SK-N-SH treated with all-trans-retinoic acid at 6 μM for 48 hours (cell line): ENCODE data around the gene ARL11.

Experiments used
- ATAC-seq: fragments of 200-7000 bp; cut with Tn5 transposase; 3 replicates; pipeline ENCODE4 v1.9.1; 2020; ENCODE audit warnings: mild to moderate bottlenecking, moderate library complexity
- ARNTL ChIP-seq: fragments of 450-650 bp; formaldehyde crosslinking; IDR thresholded peaks from 2 replicates; pipeline ENCODE4 v1.5.0; 2020; ENCODE audit warnings: low read depth, mild to moderate bottlenecking, moderate library complexity, borderline replicate concordance
- BACH2 ChIP-seq: fragments of 250-450 bp; sonication (Bioruptor Pico); IDR thresholded peaks from 2 replicates; pipeline ENCODE4 v1.9.0; 2021; ENCODE audit warnings: mild to moderate bottlenecking, borderline replicate concordance
- CSDC2 ChIP-seq: fragments of 250-450 bp; sonication (Bioruptor Pico); IDR thresholded peaks from 2 replicates; pipeline ENCODE4 v1.5.0; 2020; ENCODE audit warnings: mild to moderate bottlenecking, moderate library complexity
- ESRRG ChIP-seq: fragments of 250-450 bp; sonication (Bioruptor Pico); IDR thresholded peaks from 2 replicates; pipeline ENCODE4 v1.6.1; 2021; ENCODE audit warnings: mild to moderate bottlenecking
- GLIS3 ChIP-seq: fragments of 250-450 bp; sonication (Bioruptor Pico); IDR thresholded peaks from 2 replicates; pipeline ENCODE4 v1.5.0; 2020; ENCODE audit warnings: mild to moderate bottlenecking, moderate library complexity
- ISL1 ChIP-seq: fragments of 250-450 bp; sonication (Bioruptor Pico); IDR thresholded peaks from 2 replicates; pipeline ENCODE4 v2.1.2; 2022; ENCODE audit warnings: mild to moderate bottlenecking, moderate library complexity
- OSR1 ChIP-seq: fragments of 250-450 bp; sonication (Bioruptor Pico); IDR thresholded peaks from 2 replicates; pipeline ENCODE4 v1.8.0; 2022; ENCODE audit warnings: moderate library complexity, mild to moderate bottlenecking, inconsistent platforms
- SNAI2 ChIP-seq: fragments of 250-450 bp; sonication (Bioruptor Pico); IDR thresholded peaks from 2 replicates; pipeline ENCODE4 v1.5.0; 2020; ENCODE audit warnings: mild to moderate bottlenecking, moderate library complexity
- TCF4 ChIP-seq: fragments of 250-450 bp; sonication (Bioruptor Pico); IDR thresholded peaks from 2 replicates; pipeline ENCODE4 v1.8.0; 2021; ENCODE audit warnings: mild to moderate bottlenecking, moderate library complexity, borderline replicate concordance
- TOX ChIP-seq: fragments of 250-450 bp; sonication (Bioruptor Pico); IDR thresholded peaks from 2 replicates; pipeline ENCODE4 v1.8.0; 2021; ENCODE audit warnings: mild to moderate bottlenecking, moderate library complexity, borderline replicate concordance
- ZC3H10 ChIP-seq: fragments of 250-450 bp; sonication (Bioruptor Pico); IDR thresholded peaks from 2 replicates; pipeline ENCODE4 v1.5.1; 2021; ENCODE audit warnings: mild to moderate bottlenecking, moderate library complexity
- ZFP3 ChIP-seq: fragments of 250-450 bp; sonication (Bioruptor Pico); IDR thresholded peaks from 2 replicates; pipeline ENCODE4 v1.5.0; 2020; ENCODE audit warnings: mild to moderate bottlenecking, moderate library complexity
- ZFP30 ChIP-seq: fragments of 450-650 bp; formaldehyde crosslinking; IDR thresholded peaks from 2 replicates; pipeline ENCODE4 v1.5.0; 2022; ENCODE audit warnings: mild to moderate bottlenecking, moderate library complexity
- ZNF565 ChIP-seq: fragments of 450-650 bp; formaldehyde crosslinking; conservative IDR thresholded peaks from 2 replicates; pipeline ENCODE4 v1.5.0; 2020; ENCODE audit warnings: low read depth, mild to moderate bottlenecking, moderate library complexity
- ZNF70 ChIP-seq: fragments of 450-650 bp; formaldehyde crosslinking; IDR thresholded peaks from 2 replicates; pipeline ENCODE4 v1.5.0; 2020; ENCODE audit warnings: mild to moderate bottlenecking, moderate library complexity
- ZNF8 ChIP-seq: fragments of 450-650 bp; formaldehyde crosslinking; IDR thresholded peaks from 2 replicates; pipeline ENCODE4 v1.5.0; 2020; ENCODE audit warnings: mild to moderate bottlenecking, moderate library complexity
- TF ChIP-seq, protein P1 (sequence below): fragments of 250-450 bp; sonication (Bioruptor Pico); IDR thresholded peaks from 2 replicates; pipeline ENCODE4 v1.5.0; 2020; ENCODE audit warnings: mild to moderate bottlenecking, moderate library complexity
- TF ChIP-seq, protein P2 (sequence below): fragments of 250-450 bp; sonication (Bioruptor Pico); IDR thresholded peaks from 2 replicates; pipeline ENCODE4 v1.8.0; 2021; ENCODE audit warnings: low read depth, mild to moderate bottlenecking, moderate library complexity, borderline replicate concordance
- TF ChIP-seq, protein P3 (sequence below): fragments of 250-450 bp; sonication (Bioruptor Pico); IDR thresholded peaks from 2 replicates; pipeline ENCODE4 v1.8.0; 2020; ENCODE audit warnings: mild to moderate bottlenecking, moderate library complexity, borderline replicate concordance
- TF ChIP-seq, protein P4 (sequence below): fragments of 250-450 bp; sonication (Bioruptor Pico); IDR thresholded peaks from 2 replicates; pipeline ENCODE4 v1.5.1; 2020; ENCODE audit warnings: low read depth, mild to moderate bottlenecking, moderate library complexity

Gene ARL11

DNA sequence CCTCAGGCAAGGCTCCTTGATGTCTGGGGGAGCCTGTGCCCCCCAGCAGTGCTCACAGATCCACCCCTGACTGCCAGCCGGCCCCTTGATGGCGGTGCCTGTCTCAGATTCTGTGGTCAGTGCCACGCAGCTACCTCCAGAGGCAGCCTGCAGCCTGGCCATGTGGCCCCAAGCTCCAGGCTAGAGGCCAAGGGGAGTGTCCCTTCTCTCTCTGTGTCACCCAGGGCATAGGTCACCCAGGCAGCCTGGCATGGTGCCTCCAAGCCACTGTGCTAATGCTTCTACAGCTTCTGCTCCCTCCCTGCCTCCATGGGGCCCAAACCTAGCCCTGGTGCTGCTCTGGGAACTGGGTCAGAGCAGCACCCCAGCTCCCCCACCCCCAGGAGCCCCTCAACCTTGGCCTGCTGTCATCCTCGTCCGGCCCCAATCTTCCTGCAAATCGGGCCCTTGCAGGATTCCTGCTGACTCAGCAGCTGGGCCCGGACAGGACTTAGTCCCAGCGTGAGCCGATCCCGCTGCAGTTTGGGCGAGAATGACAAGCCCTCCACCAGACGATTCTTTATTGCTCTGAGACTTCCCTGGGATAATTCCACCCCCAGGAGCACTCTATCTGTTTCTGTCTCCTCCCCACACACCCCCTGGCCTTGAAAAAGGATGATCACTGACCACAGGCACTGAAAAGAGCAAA is 2.8 kb upstream of the ARL11 start (continued):
- TF ChIP-seq, protein P1, sequence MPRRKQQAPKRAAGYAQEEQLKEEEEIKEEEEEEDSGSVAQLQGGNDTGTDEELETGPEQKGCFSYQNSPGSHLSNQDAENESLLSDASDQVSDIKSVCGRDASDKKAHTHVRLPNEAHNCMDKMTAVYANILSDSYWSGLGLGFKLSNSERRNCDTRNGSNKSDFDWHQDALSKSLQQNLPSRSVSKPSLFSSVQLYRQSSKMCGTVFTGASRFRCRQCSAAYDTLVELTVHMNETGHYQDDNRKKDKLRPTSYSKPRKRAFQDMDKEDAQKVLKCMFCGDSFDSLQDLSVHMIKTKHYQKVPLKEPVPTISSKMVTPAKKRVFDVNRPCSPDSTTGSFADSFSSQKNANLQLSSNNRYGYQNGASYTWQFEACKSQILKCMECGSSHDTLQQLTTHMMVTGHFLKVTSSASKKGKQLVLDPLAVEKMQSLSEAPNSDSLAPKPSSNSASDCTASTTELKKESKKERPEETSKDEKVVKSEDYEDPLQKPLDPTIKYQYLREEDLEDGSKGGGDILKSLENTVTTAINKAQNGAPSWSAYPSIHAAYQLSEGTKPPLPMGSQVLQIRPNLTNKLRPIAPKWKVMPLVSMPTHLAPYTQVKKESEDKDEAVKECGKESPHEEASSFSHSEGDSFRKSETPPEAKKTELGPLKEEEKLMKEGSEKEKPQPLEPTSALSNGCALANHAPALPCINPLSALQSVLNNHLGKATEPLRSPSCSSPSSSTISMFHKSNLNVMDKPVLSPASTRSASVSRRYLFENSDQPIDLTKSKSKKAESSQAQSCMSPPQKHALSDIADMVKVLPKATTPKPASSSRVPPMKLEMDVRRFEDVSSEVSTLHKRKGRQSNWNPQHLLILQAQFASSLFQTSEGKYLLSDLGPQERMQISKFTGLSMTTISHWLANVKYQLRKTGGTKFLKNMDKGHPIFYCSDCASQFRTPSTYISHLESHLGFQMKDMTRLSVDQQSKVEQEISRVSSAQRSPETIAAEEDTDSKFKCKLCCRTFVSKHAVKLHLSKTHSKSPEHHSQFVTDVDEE (CRISPR knock-in tag) = no peak
- TF ChIP-seq TOX (no peak), ZNF70 (CRISPR knock-in tag) (no peak)

DNA sequence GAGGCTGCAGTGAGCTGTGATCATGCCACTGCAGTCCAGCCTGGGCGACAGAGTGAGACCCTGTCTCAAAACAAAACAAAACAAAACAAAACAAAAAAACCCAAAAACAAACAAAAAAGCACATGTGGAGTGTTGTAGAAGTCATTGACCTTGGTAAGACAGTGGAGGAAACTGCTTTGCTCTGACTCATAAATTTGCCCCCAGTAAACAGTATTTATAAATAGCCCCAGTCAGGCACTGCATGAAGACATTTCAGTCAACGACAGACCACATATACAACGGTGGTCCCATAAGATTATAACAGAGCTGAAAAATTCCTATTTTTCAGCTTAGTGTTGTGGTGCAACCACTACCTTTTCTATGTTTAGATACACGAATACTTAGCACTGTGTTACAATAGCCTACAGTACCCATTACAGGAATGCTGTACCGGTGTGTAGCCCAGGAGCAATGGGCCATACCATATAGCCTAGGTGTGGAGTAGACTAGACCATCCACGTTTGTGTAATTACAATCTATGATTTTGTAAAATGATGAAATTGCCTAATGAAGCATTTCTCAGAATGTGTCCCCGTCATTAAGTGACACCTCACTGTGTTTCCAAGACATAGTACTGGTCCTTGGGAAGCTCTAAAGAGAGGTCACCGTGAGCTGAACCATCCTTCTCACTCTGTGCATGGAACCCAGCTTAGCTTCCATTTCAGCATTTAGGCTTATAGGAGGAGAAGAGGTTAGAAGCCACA is 1.1 kb downstream of the ARL11 start:
- peak; percentile 37 for ATAC-seq
- no peak for TF ChIP-seq ARNTL

DNA sequence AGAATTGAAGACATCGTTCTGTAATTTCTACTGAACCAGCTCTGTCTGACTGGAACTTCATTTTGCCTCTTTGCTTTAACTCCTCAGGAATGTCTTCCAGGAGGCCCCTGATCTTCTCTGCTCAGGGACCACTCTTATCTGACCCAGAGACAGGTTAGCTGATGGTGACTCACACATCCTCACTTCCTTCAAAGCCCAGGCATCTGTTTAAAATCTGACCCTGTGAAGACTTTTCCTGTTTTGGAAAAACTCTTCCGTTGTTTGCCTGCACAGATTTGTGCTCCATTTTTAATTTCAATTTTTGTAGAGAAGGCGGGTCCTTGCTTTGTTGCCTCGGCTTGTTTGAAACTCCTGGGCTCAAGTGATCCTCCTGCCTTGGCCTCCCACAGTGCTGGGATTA is 1.6 kb downstream of the ARL11 start:
- TF ChIP-seq ZFP30 (CRISPR knock-in tag) (no peak), BACH2 (CRISPR knock-in tag) (no peak), OSR1 (CRISPR knock-in tag) (no peak), ESRRG (CRISPR knock-in tag) (no peak), SNAI2 (CRISPR knock-in tag) (no peak), ARNTL (no peak), ZNF565 (CRISPR knock-in tag) (no peak), ZC3H10 (CRISPR knock-in tag) (no peak), ZNF8 (CRISPR knock-in tag) (no peak), CSDC2 (CRISPR knock-in tag) (no peak), ISL1 (CRISPR knock-in tag) (no peak), ZNF70 (CRISPR knock-in tag) (no peak), ZFP3 (CRISPR knock-in tag) (no peak), GLIS3 (CRISPR knock-in tag) (no peak), TOX (no peak)
- TF ChIP-seq, protein P2, sequence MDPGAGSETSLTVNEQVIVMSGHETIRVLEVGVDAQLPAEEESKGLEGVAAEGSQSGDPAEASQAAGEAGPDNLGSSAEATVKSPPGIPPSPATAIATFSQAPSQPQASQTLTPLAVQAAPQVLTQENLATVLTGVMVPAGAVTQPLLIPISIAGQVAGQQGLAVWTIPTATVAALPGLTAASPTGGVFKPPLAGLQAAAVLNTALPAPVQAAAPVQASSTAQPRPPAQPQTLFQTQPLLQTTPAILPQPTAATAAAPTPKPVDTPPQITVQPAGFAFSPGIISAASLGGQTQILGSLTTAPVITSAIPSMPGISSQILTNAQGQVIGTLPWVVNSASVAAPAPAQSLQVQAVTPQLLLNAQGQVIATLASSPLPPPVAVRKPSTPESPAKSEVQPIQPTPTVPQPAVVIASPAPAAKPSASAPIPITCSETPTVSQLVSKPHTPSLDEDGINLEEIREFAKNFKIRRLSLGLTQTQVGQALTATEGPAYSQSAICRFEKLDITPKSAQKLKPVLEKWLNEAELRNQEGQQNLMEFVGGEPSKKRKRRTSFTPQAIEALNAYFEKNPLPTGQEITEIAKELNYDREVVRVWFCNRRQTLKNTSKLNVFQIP = no peak
- TF ChIP-seq, protein P3, sequence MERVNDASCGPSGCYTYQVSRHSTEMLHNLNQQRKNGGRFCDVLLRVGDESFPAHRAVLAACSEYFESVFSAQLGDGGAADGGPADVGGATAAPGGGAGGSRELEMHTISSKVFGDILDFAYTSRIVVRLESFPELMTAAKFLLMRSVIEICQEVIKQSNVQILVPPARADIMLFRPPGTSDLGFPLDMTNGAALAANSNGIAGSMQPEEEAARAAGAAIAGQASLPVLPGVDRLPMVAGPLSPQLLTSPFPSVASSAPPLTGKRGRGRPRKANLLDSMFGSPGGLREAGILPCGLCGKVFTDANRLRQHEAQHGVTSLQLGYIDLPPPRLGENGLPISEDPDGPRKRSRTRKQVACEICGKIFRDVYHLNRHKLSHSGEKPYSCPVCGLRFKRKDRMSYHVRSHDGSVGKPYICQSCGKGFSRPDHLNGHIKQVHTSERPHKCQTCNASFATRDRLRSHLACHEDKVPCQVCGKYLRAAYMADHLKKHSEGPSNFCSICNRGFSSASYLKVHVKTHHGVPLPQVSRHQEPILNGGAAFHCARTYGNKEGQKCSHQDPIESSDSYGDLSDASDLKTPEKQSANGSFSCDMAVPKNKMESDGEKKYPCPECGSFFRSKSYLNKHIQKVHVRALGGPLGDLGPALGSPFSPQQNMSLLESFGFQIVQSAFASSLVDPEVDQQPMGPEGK = no peak
- TF ChIP-seq, protein P4, sequence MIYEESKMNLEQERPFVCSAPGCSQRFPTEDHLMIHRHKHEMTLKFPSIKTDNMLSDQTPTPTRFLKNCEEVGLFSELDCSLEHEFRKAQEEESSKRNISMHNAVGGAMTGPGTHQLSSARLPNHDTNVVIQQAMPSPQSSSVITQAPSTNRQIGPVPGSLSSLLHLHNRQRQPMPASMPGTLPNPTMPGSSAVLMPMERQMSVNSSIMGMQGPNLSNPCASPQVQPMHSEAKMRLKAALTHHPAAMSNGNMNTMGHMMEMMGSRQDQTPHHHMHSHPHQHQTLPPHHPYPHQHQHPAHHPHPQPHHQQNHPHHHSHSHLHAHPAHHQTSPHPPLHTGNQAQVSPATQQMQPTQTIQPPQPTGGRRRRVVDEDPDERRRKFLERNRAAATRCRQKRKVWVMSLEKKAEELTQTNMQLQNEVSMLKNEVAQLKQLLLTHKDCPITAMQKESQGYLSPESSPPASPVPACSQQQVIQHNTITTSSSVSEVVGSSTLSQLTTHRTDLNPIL = no peak
- peak; percentile 40 for ATAC-seq

DNA sequence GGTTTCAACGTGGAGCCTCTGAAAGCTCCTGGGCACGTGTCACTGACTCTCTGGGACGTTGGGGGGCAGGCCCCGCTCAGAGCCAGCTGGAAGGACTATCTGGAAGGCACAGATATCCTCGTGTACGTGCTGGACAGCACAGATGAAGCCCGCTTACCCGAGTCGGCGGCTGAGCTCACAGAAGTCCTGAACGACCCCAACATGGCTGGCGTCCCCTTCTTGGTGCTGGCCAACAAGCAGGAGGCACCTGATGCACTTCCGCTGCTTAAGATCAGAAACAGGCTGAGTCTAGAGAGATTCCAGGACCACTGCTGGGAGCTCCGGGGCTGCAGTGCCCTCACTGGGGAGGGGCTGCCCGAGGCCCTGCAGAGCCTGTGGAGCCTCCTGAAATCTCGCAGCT is 2.3 kb downstream of the ARL11 start:
- TF ChIP-seq ISL1 (CRISPR knock-in tag) (no peak), TCF4 (no peak), ZNF70 (CRISPR knock-in tag) (no peak), ZC3H10 (CRISPR knock-in tag) (no peak), ESRRG (CRISPR knock-in tag) (no peak), ZNF565 (CRISPR knock-in tag) (no peak)
- TF ChIP-seq, protein P3 = no peak
- TF ChIP-seq, protein P2 = no peak
- TF ChIP-seq, protein P4 = no peak
- no peak for ATAC-seq
